PC-9 (cell line): ENCODE measurements around the gene SLC7A4. TPM values are rescaled to one million over a fixed set of nuclear protein-coding genes. Genes with fewer than 3 reads are reported as not detected.

Source experiments
- BruUV-seq: library from RNA; stranded (reverse); fragments of 400-500 nt; replicated peaks from 2 replicates; lab custom pipeline; 2021; lab: Mats Ljungman, UMichigan
- CTCF ChIA-PET: fragments of 300-600 bp; sonication (Branson Sonifier 250); formaldehyde crosslinking; loops from one replicate; lab custom pipeline; 2022; ENCODE audit warnings: antibody characterized with exemption; lab: Charles Lee
- POLR2A ChIA-PET: fragments of 300-600 bp; sonication (Branson Sonifier 250); formaldehyde crosslinking; loops from one replicate; lab custom pipeline; 2022; ENCODE audit warnings: antibody characterized with exemption; ENCODE audit not compliant: unreplicated experiment; lab: Charles Lee
- DNase-seq, 2 experiments: peaks; one replicate each; pipeline versions ENCODE4 v3.0.0 to v3.0.0-alpha.2; 2015 to 2022; ENCODE audit warnings: mixed read lengths in 1 of 2
- H2AFZ ChIP-seq: fragments of 200-600 bp; sonication (generic); 2 replicates; pipeline ENCODE4 v1.8.1; 2017; ENCODE audit warnings: antibody characterized with exemption
- H3F3A ChIP-seq: fragments of 200-600 bp; sonication (generic); 2 replicates; pipeline ENCODE4 v1.8.1; 2017; ENCODE audit warnings: antibody characterized with exemption, mild to moderate bottlenecking, low read depth; ENCODE audit not compliant: insufficient read depth
- H3K27ac ChIP-seq: fragments of 200-600 bp; sonication (generic); 2 replicates; pipeline ENCODE4 v1.6.1; 2016; ENCODE audit warnings: mixed run types
- H3K27me3 ChIP-seq: fragments of 200-600 bp; sonication (generic); 2 replicates; pipeline ENCODE4 v1.6.1; 2016; ENCODE audit warnings: low read depth, mixed run types; ENCODE audit not compliant: insufficient read depth
- H3K36me3 ChIP-seq: fragments of 200-600 bp; sonication (generic); 2 replicates; pipeline ENCODE4 v1.6.1; 2016; ENCODE audit warnings: low read depth, mixed run types
- H3K4me1 ChIP-seq: fragments of 200-600 bp; sonication (generic); replicated peaks from 2 replicates; pipeline ENCODE4 v1.6.1; 2016; ENCODE audit warnings: mixed run types; ENCODE audit not compliant: insufficient read depth
- H3K4me2 ChIP-seq: fragments of 200-600 bp; sonication (generic); 2 replicates; pipeline ENCODE4 v1.6.1; 2017; ENCODE audit warnings: mixed run types
- H3K4me3 ChIP-seq: fragments of 200-600 bp; sonication (generic); 2 replicates; pipeline ENCODE4 v1.6.1; 2016; ENCODE audit warnings: mixed run types
- H3K79me2 ChIP-seq: fragments of 200-600 bp; sonication (generic); 2 replicates; pipeline ENCODE4 v1.6.1; 2017; ENCODE audit warnings: low read depth, mixed run types
- H3K9me2 ChIP-seq: fragments of 200-600 bp; sonication (generic); 2 replicates; pipeline ENCODE4 v1.8.1; 2017; ENCODE audit warnings: mild to moderate bottlenecking; ENCODE audit not compliant: insufficient read depth
- H3K9me3 ChIP-seq: fragments of 200-600 bp; sonication (generic); 2 replicates; pipeline ENCODE4 v1.8.1; 2016; ENCODE audit warnings: low read depth; ENCODE audit not compliant: insufficient read depth
- H4K20me1 ChIP-seq: fragments of 200-600 bp; sonication (generic); 2 replicates; pipeline ENCODE4 v1.8.1; 2017; ENCODE audit not compliant: insufficient read depth
- CTCF ChIP-seq: fragments of 200-600 bp; sonication (generic); conservative IDR thresholded peaks from 2 replicates; pipeline ENCODE4 v1.6.1; 2017; ENCODE audit warnings: mixed run types, antibody characterized with exemption, mild to moderate bottlenecking, moderate library complexity
- EZH2 ChIP-seq: fragments of 200-600 bp; sonication (generic); IDR thresholded peaks from 2 replicates; pipeline ENCODE4 v1.8.0; 2017; ENCODE audit warnings: antibody characterized with exemption, low read depth
- intact Hi-C: fragments of 100-400 bp; cut with micrococcal nuclease; formaldehyde crosslinking; loops from one replicate; pipeline ENCODE4 v1.10.0; 2022; ENCODE audit not compliant: unreplicated experiment
- total RNA-seq: library from RNA; stranded (reverse); gene quantifications from 2 replicates; pipeline ENCODE4 v1.2.3, GENCODE V29; 2021

Gene SLC7A4
- total RNA-seq, 1 experiment from 2014 or later = not detected

DNA sequence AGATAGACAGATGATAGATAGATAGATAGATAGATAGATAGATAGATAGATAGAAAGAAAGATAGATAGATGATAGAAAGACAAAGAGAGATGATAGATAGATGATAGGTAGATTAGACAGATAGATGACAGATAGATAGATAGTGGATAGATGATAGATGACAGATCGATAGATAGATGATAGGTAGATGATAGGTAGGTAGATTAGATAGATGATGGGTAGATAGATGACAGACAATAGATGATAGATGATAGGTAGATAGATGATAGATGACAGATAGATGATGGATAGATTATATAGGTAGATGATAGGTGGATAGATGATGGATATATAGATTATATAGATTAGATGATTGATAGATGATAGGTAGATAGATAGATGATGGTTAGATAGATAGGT lies 46.0 kb downstream of the SLC7A4 start:
- TF ChIP-seq CTCF = no peak
- TF ChIP-seq EZH2 = no peak
- BruUV-seq = no TSS peak
- H3K27ac ChIP-seq = no peak overlapping the region
- H3F3A ChIP-seq = no peaks in the 10 kb centered on the region
- POLR2A ChIA-PET = no interaction called here
- no peak overlapping the region for H2AFZ ChIP-seq
- no peak overlapping the region for H3K4me3 ChIP-seq
- H3K36me3 ChIP-seq = no peaks in the 10 kb centered on the region
- CTCF ChIA-PET = no interaction called here
- no peaks in the 10 kb centered on the region for H3K79me2 ChIP-seq
- no peaks in the 10 kb centered on the region for H3K27me3 ChIP-seq
- H4K20me1 ChIP-seq = no peaks in the 10 kb centered on the region
- no peaks in the 10 kb centered on the region for H3K9me3 ChIP-seq
- intact Hi-C loops = no loop called here
- H3K4me1 ChIP-seq = peaks cover 8% of the 10 kb centered on the region; the same call in 1 of the 2 replicates
- no peak for DNase-seq
- H3K4me2 ChIP-seq = no peak overlapping the region
- no peaks in the 10 kb centered on the region for H3K9me2 ChIP-seq

DNA sequence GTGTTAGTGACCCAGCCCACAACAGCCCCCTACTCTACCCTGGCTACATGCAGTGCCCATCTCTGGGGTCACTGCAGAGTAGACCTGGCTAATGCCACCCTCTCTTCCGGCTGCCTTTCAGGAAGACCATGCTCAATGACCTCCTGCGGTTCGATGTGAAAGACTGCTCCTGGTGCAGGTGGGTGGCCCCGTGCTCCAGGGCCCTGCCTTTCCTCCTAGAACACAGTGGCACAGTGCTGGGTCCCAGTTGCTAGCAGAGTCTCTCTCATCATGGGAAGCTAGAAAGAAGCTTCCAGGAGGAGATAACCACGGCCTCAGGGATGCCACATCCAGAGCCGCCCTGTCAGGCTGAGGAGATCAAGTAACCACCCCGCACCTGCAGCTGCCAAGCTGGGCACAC lies 46.6 kb downstream of the SLC7A4 start:
- Histone ChIP-seq H3K27ac (no peak overlapping the region), H3K79me2 (no peaks in the 10 kb centered on the region), H3K9me2 (no peaks in the 10 kb centered on the region), H3K4me2 (no peak overlapping the region), H2AFZ (no peak overlapping the region), H3K27me3 (no peaks in the 10 kb centered on the region), H3K4me3 (no peak overlapping the region), H3K9me3 (no peaks in the 10 kb centered on the region), H3F3A (no peaks in the 10 kb centered on the region), H4K20me1 (no peaks in the 10 kb centered on the region), H3K4me1 (peaks cover 8% of the 10 kb centered on the region; the same call in 1 of the 2 replicates), H3K36me3 (no peaks in the 10 kb centered on the region)
- DNase-seq = no peak
- POLR2A ChIA-PET = no interaction called here
- TF ChIP-seq CTCF (no peak), EZH2 (no peak)
- CTCF ChIA-PET = no interaction called here
- intact Hi-C loops = no loop called here
- no TSS peak for BruUV-seq

DNA sequence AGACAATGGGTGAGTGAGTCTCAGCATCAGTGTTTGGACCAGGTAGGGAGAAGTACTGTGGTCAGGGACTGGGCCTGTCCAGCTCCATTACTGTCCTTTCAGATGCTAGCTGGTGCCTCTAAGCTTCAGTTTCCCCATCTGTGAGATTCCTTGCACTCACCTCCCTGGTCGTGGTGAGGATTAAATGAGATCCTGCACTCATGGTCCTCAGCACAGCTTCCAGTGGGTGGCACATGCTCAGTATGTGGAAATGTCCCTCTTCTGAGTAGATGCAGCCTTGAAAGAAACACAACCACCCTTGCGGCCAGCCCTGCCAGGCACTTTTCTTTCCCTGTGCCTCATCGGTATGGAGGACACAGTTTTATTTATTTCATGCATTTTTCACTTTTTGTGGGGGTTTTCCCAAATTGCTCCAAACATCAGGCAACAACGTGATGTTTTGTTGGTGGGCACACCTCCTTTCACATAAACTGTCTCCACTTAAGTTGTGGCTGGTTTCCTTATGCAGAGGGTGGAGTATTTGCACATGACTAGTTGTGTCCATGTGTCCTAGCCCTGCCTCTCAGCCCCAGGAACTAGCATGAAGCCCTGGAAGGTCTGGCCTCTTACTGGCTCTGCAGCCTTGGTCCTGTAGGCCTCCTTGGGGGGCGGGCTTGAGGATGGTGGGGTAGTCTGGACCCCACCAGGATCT lies 49.1 kb downstream of the SLC7A4 start:
- H3K79me2 ChIP-seq = no peaks in the 10 kb centered on the region
- no peaks in the 10 kb centered on the region for H4K20me1 ChIP-seq
- TF ChIP-seq CTCF (no peak), EZH2 (no peak)
- no peaks in the 10 kb centered on the region for H3K36me3 ChIP-seq
- ChIA-PET POLR2A (no interaction called here), CTCF (no interaction called here)
- peaks cover 8% of the 10 kb centered on the region; the same call in 1 of the 2 replicates for H3K4me1 ChIP-seq
- no peak for DNase-seq
- no peaks in the 10 kb centered on the region for H3K27me3 ChIP-seq
- BruUV-seq = TSS peak; percentile 38
- intact Hi-C loops = no loop called here
- H3K27ac ChIP-seq = no peak overlapping the region
- peak overlapping the region; percentile 88 for H3K4me2 ChIP-seq
- no peaks in the 10 kb centered on the region for H3F3A ChIP-seq
- H3K9me3 ChIP-seq = peaks cover 5% of the 10 kb centered on the region; the same call in 1 of the 2 replicates
- no peak overlapping the region; the same call in 1 of the 2 replicates for H2AFZ ChIP-seq
- H3K4me3 ChIP-seq = peak overlapping the region; percentile 63; the same call in 1 of the 2 replicates
- no peaks in the 10 kb centered on the region for H3K9me2 ChIP-seq
